ENCODE results near the gene ACTG1. TPM values are rescaled to one million over a fixed set of nuclear protein-coding genes. Genes with fewer than 3 reads are reported as not detected.

ACTG1 gene
- total and polyA plus RNA-seq, 9 of the 15 experiments (the other 6 are each of a cell fraction or from before 2014, with no cell fraction given): 224 to 1,775 (median 568) TPM

DNA sequence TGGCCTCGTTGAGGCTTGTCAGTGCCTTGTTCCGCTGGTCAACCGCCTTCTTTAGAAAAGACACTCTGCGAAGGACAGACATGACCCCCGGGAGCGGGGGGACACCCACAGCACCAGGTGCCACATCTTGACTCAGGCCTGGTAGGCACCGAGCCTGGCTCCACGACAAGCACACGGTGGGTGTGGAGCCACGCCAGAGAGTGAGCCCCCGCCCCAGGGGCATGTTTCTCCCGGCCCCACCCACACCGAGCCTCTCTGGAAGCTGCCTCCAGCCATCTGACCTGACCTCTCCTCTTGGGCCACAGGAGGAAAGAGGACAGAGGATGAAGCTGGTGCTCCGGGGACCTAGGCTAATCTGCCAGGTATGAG is 35.0 kb upstream of the ACTG1 start:
- 88% methylated on average over 12 of the region's 14 CpGs for WGBS (ENCODE audit: insufficient coverage, low coverage, missing lambda C conversion rate)
- peaks cover 82% of the 10 kb centered on the region for H3K36me3 ChIP-seq (ENCODE audit: control insufficient read depth, insufficient read depth, low read length)
- no peak for FAIRE-seq

DNA sequence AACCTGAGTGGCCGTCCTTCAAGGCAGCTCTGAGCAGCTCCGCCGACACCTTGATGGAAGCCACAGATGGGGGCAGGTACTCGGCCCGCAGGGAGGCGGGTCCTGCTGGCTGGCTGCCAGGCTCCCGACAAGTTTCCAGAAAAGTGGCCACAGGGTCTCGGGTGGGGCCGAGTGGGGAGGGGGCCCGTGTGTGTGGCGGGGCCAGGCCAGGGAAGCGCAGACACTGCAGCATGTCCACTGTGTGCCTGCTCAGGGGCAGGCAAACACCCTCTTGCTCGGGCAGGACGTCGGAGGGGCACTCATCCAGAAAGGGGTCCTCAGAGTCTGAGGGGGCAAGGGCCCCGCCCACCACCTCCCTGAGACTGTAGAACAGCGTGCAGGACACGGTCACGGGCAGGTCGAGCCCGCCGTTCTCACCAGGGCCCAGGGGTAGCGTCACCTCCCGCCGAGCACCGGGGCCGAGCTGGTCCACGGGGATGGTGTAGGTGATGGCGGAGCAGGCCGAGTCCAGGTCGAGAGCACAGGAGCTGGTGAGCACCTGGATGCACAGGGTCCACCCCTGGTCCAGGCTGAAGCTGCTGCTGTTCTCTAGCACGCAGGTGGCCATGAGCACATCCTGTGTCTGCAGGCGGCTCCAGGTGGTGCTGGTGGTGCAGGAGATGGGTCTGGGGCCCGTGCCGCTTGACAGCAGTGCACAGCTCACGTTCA is 34.5 kb upstream of the ACTG1 start:
- TF ChIP-seq ZBTB1 (CRISPR knock-in tag; IDR thresholded peaks at IDR 0.05; ENCODE audit: borderline replicate concordance, low read depth) (no peak), MAFG (tag; conservative IDR thresholded peaks at IDR 0.05) (no peak), RBFOX2 (IDR thresholded peaks at IDR 0.05; ENCODE audit: low read depth, low read length) (peak; percentile 49), NFIC (IDR thresholded peaks at IDR 0.05) (peak; percentile 64), NR2F6 (CRISPR knock-in tag; IDR thresholded peaks at IDR 0.05) (no peak)
- WGBS (ENCODE audit: insufficient coverage, low coverage, missing lambda C conversion rate): 89% methylated on average over 35 of the region's 36 CpGs
- Histone ChIP-seq H3K9me1 (ENCODE audit: control insufficient read depth, insufficient read depth, low read length) (peaks cover 4% of the 10 kb centered on the region), H4K20me1 (replicated peaks; ENCODE audit: control insufficient read depth, insufficient read depth, low read length) (peaks cover 12% of the 10 kb centered on the region; the same call in 1 of the 2 replicates), H2AFZ (ENCODE audit: low read depth, low read length) (no peak overlapping the region), H3K36me3 (ENCODE audit: control insufficient read depth, insufficient read depth, low read length) (peaks cover 85% of the 10 kb centered on the region), H3K4me2 (ENCODE audit: insufficient read depth, low read length) (no peak overlapping the region), H3K4me3 (no peak overlapping the region), H3K79me2 (ENCODE audit: control insufficient read depth, insufficient read depth, low read length) (peaks cover 32% of the 10 kb centered on the region), H3K4me1 (replicated peaks in 1 of 2; ENCODE audit: control insufficient read depth in 2 of 2, insufficient read depth in 2 of 2, low read length in 2 of 2) (peaks cover 8 to 41% of the 10 kb centered on the region in 2 experiments; a peak in 4 of 5 replicates), H3K9me3 (replicated peaks; ENCODE audit: control insufficient read depth, insufficient read depth, low read depth, low read length) (no peaks in the 10 kb centered on the region), H3K27me3 (ENCODE audit: control insufficient read depth in 2 of 2, insufficient read depth in 2 of 2, low read length in 2 of 2) (no peaks in the 10 kb centered on the region), H3K9ac (ENCODE audit: insufficient read depth in 1 of 2, low read depth in 2 of 2, low read length in 2 of 2) (peak overlapping the region in 1 of 2 experiments; percentile 20; a peak in 1 of 4 replicates), H3K27ac (ENCODE audit: extremely low read depth, low read depth, low read length) (no peak overlapping the region)
- FAIRE-seq (no peak), DNase-seq (ENCODE audit: extremely low read depth in 1 of 4, low spot score in 3 of 4) (no peak), ATAC-seq (no peak)
- BruUV-seq (replicated peaks): no TSS peak
- intact Hi-C loops (cut with micrococcal nuclease) (no loop called here), in situ Hi-C loops (cut with MboI) (no loop called here)
- POLR2A ChIA-PET: interaction anchor here (1.1 kb wide), 1 partner anchor 29 kb away, joined by 3 read pairs; no protein-coding TSS in a partner anchor
- CTCF ChIA-PET (ENCODE audit: low intra/inter-chr PET ratio): no interaction called here

More for the DNA sequence above, 35.0 kb upstream of the ACTG1 start:
- Histone ChIP-seq H3K27ac (ENCODE audit: extremely low read depth, low read depth, low read length) (no peak overlapping the region), H3K9ac (ENCODE audit: insufficient read depth in 1 of 2, low read depth in 2 of 2, low read length in 2 of 2) (peak overlapping the region in 1 of 2 experiments; percentile 20; a peak in 1 of 4 replicates), H3K4me3 (no peak overlapping the region), H4K20me1 (replicated peaks; ENCODE audit: control insufficient read depth, insufficient read depth, low read length) (peaks cover 12% of the 10 kb centered on the region; the same call in 1 of the 2 replicates), H2AFZ (ENCODE audit: low read depth, low read length) (no peak overlapping the region), H3K27me3 (ENCODE audit: control insufficient read depth in 2 of 2, insufficient read depth in 2 of 2, low read length in 2 of 2) (no peaks in the 10 kb centered on the region), H3K9me1 (ENCODE audit: control insufficient read depth, insufficient read depth, low read length) (peaks cover 4% of the 10 kb centered on the region), H3K79me2 (ENCODE audit: control insufficient read depth, insufficient read depth, low read length) (peaks cover 35% of the 10 kb centered on the region), H3K9me3 (replicated peaks; ENCODE audit: control insufficient read depth, insufficient read depth, low read depth, low read length) (no peaks in the 10 kb centered on the region), H3K4me1 (replicated peaks in 1 of 2; ENCODE audit: control insufficient read depth in 2 of 2, insufficient read depth in 2 of 2, low read length in 2 of 2) (peaks cover 8 to 44% of the 10 kb centered on the region in 2 experiments; a peak in 4 of 5 replicates), H3K4me2 (ENCODE audit: insufficient read depth, low read length) (no peak overlapping the region)
- ATAC-seq (no peak), DNase-seq (ENCODE audit: extremely low read depth in 1 of 4, low spot score in 3 of 4) (no peak)
- ChIA-PET CTCF (ENCODE audit: low intra/inter-chr PET ratio) (no interaction called here), POLR2A (interaction anchor here (1.1 kb wide), 1 partner anchor 29 kb away, joined by 3 read pairs; no protein-coding TSS in a partner anchor)
- TF ChIP-seq RBFOX2 (IDR thresholded peaks at IDR 0.05; ENCODE audit: low read depth, low read length) (peak; percentile 38; the same call in 1 of the 2 replicates), BCL6 (CRISPR knock-in tag; IDR thresholded peaks at IDR 0.05) (no peak)
- no TSS peak for BruUV-seq (replicated peaks)
- intact Hi-C loops (cut with micrococcal nuclease): no loop called here
- in situ Hi-C loops (cut with MboI): no loop called here

All from K562 (cell line).